ENCODE measurements around the gene UGT2A1.

UGT2A1 gene

DNA sequence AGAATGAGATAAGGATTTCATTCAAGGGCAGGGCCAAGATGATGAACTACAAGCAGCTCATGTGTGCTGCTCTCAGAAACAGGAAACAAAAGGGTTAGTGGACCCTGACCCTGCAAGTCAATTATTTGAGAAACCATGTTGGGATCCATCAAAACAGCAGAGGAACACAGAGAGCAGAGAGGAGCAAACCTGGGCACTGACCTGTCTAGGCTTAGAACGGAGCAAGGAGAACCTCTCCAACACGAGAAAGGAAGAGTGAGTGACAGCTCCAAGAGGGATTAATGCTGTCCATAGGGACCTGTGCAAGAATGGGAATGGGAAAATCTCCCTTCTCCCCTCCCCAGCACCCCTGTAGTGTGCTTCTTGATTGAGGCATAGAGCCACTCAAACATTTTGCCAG is 103.4 kb downstream of the UGT2A1 start:
- TF ChIP-seq, protein P1, sequence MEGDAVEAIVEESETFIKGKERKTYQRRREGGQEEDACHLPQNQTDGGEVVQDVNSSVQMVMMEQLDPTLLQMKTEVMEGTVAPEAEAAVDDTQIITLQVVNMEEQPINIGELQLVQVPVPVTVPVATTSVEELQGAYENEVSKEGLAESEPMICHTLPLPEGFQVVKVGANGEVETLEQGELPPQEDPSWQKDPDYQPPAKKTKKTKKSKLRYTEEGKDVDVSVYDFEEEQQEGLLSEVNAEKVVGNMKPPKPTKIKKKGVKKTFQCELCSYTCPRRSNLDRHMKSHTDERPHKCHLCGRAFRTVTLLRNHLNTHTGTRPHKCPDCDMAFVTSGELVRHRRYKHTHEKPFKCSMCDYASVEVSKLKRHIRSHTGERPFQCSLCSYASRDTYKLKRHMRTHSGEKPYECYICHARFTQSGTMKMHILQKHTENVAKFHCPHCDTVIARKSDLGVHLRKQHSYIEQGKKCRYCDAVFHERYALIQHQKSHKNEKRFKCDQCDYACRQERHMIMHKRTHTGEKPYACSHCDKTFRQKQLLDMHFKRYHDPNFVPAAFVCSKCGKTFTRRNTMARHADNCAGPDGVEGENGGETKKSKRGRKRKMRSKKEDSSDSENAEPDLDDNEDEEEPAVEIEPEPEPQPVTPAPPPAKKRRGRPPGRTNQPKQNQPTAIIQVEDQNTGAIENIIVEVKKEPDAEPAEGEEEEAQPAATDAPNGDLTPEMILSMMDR (IDR thresholded peaks at IDR 0.05; ENCODE audit: low read depth, low read length) = no peak
- DNase-seq (ENCODE audit: low read depth in 2 of 2) = no peak
- no peak overlapping the region for H3K4me3 ChIP-seq (replicated peaks in 1 of 2; ENCODE audit: low read depth in 2 of 2, low read length in 2 of 2)

DNA sequence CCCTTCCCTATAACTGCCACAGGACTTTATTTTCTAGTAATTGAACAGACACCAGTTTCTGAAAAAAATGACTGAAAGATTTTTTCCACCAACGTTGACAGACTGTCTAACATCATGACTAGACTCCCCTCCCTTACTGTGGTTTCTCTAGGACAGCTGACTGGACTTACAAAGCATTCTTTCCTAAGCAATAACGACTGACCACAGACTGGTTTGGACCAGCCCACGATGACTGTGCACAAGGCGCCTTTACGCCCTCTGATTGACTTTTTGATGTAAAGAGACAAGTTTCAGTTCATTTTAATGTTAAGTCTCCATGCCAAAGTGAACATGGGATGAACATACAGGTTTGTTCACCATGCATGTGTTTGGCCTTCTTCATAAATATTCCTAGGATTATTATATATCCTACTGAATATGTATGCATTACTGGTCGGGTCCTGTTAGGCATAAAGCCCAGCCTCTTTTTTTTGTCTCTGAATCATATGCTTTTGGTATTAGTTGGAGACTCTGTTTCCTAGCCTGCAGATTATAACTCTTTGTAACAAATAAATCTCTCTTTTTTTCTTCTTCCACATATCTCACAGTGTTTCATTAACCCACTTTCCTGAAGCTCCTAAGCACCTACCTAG is 106.8 kb downstream of the UGT2A1 start:
- TF ChIP-seq, protein P1 (IDR thresholded peaks at IDR 0.05; ENCODE audit: low read depth, low read length) = no peak
- no peak overlapping the region for H3K4me3 ChIP-seq (replicated peaks in 1 of 2; ENCODE audit: low read depth in 2 of 2, low read length in 2 of 2)
- DNase-seq (ENCODE audit: low read depth in 2 of 2) = no peak
